ENCODE results near the gene FASTKD1.
"Not testable (repeated sequence)": the region's sequence is repeated elsewhere in the genome, so short reads cannot be mapped to it uniquely, and the experiment has no call there.

Gene FASTKD1

GRCh38 chr2:169599568-169599967 lies 25.9 kb upstream of the FASTKD1 start:
- no peak for TF ChIP-seq ZNF274 (IDR thresholded peaks at IDR 0.05; ENCODE audit: low read depth, low read length)
- no peak for TF ChIP-seq SUZ12 (IDR thresholded peaks at IDR 0.05; ENCODE audit: extremely low read depth, insufficient read depth, insufficient read length)
- no peaks in the 10 kb centered on the region for H3K4me1 ChIP-seq (ENCODE audit: insufficient read depth, insufficient read length)
- H3K9ac ChIP-seq (ENCODE audit: insufficient read length, low read depth): no peak overlapping the region
- DNase-seq (ENCODE audit: low read depth, low spot score): no peak
- peaks cover 11% of the 10 kb centered on the region for H3K36me3 ChIP-seq (ENCODE audit: insufficient read depth, insufficient read length, low read length)
- no peaks in the 10 kb centered on the region for H3K27me3 ChIP-seq (ENCODE audit: insufficient read depth, insufficient read length)
- no peak overlapping the region for H3K4me3 ChIP-seq (ENCODE audit: insufficient read length, low read depth)
- no peaks in the 10 kb centered on the region for H3K9me3 ChIP-seq (ENCODE audit: insufficient read depth, low read length)

DNA sequence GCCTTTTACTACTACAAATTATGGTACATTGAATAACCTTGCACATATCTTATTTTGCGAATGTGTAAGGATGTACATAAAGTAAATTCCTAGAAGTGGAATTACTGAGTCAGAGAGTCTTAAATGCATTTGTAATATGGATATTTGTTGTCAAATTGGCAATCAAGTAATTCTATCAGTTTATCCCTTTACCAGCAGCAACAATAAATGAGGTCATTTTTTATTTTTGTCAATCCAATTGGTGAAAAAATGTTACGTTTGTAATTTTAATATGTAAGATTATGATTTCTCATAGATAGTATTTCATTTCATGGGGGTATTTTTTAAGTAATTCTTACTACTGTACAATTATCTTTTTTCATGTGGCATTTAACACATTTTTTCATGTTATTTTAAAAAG lies 25.3 kb upstream of the FASTKD1 start:
- no peak for TF ChIP-seq YY1 (IDR thresholded peaks at IDR 0.05; ENCODE audit: insufficient read depth, insufficient read length)
- no peak for TF ChIP-seq SUZ12 (IDR thresholded peaks at IDR 0.05; ENCODE audit: extremely low read depth, insufficient read depth, insufficient read length)
- no peak for TF ChIP-seq ZNF274 (IDR thresholded peaks at IDR 0.05; ENCODE audit: low read depth, low read length)
- no peak for DNase-seq (ENCODE audit: low read depth, low spot score)
- H3K27me3 ChIP-seq (ENCODE audit: insufficient read depth, insufficient read length): no peaks in the 10 kb centered on the region
- H3K9ac ChIP-seq (ENCODE audit: insufficient read length, low read depth): no peak overlapping the region
- H3K4me3 ChIP-seq (ENCODE audit: insufficient read length, low read depth): no peak overlapping the region
- H3K4me1 ChIP-seq (ENCODE audit: insufficient read depth, insufficient read length): no peaks in the 10 kb centered on the region
- H3K9me3 ChIP-seq (ENCODE audit: insufficient read depth, low read length): no peaks in the 10 kb centered on the region
- peaks cover 6% of the 10 kb centered on the region for H3K36me3 ChIP-seq (ENCODE audit: insufficient read depth, insufficient read length, low read length)

DNA sequence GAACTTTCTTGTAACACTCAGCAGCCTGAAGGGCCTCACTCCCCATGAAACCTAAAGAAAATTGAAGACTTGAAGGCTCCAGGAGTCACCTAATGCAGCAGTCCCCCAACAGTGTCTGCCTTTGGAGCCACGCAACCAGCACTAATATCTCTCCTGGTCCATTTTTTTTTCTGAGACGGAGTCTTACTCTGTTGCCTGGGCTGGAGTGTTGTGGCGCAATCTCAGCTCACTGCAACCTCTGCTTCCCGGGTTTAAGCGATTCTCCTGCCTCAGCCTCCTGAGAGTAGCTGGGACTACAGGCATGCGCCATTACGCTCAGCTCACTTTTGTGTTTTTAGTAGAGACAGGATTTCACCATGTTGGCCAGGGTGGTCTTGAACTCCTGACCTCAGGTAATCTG lies 22.9 kb upstream of the FASTKD1 start:
- H3K27me3 ChIP-seq (ENCODE audit: insufficient read depth, insufficient read length); H3K4me3 ChIP-seq (ENCODE audit: insufficient read length, low read depth); DNase-seq (ENCODE audit: low read depth, low spot score); H3K4me1 ChIP-seq (ENCODE audit: insufficient read depth, insufficient read length); H3K36me3 ChIP-seq (ENCODE audit: insufficient read depth, insufficient read length, low read length); H3K9ac ChIP-seq (ENCODE audit: insufficient read length, low read depth); H3K9me3 ChIP-seq (ENCODE audit: insufficient read depth, low read length): not testable (repeated sequence)

- Histone ChIP-seq H3K27me3 (ENCODE audit: insufficient read depth, insufficient read length) (no peaks in the 10 kb centered on the region), H3K9me3 (ENCODE audit: insufficient read depth, low read length) (0 out of 2 replicates have a peak, but pooled peaks cover 5% of the 10 kb centered on the region), H3K4me1 (ENCODE audit: insufficient read depth, insufficient read length) (no peaks in the 10 kb centered on the region), H3K4me3 (ENCODE audit: insufficient read length, low read depth) (no peak overlapping the region), H3K9ac (ENCODE audit: insufficient read length, low read depth) (no peak overlapping the region), H3K36me3 (ENCODE audit: insufficient read depth, insufficient read length, low read length) (peaks cover 2% of the 10 kb centered on the region)
- no peak for DNase-seq (ENCODE audit: low read depth, low spot score)
- TF ChIP-seq ZNF274 (IDR thresholded peaks at IDR 0.05; ENCODE audit: low read depth, low read length): no peak
- no peak for TF ChIP-seq SUZ12 (IDR thresholded peaks at IDR 0.05; ENCODE audit: extremely low read depth, insufficient read depth, insufficient read length)
- TF ChIP-seq YY1 (IDR thresholded peaks at IDR 0.05; ENCODE audit: insufficient read depth, insufficient read length): no peak
Measured at GRCh38 chr2:169590804-169591203, 17.1 kb upstream of the FASTKD1 start.

- Histone ChIP-seq H3K4me1 (ENCODE audit: insufficient read depth, insufficient read length) (no peaks in the 10 kb centered on the region), H3K9me3 (ENCODE audit: insufficient read depth, low read length) (peaks cover 16% of the 10 kb centered on the region), H3K9ac (ENCODE audit: insufficient read length, low read depth) (peak overlapping the region; percentile 80), H3K27me3 (ENCODE audit: insufficient read depth, insufficient read length) (no peaks in the 10 kb centered on the region), H3K4me3 (ENCODE audit: insufficient read length, low read depth) (peak overlapping the region; percentile 96), H3K36me3 (ENCODE audit: insufficient read depth, insufficient read length, low read length) (peaks cover 2% of the 10 kb centered on the region)
- DNase-seq (ENCODE audit: low read depth, low spot score): no peak
- TF ChIP-seq YY1 (IDR thresholded peaks at IDR 0.05; ENCODE audit: insufficient read depth, insufficient read length) (no peak), SUZ12 (IDR thresholded peaks at IDR 0.05; ENCODE audit: extremely low read depth, insufficient read depth, insufficient read length) (no peak), ZNF274 (IDR thresholded peaks at IDR 0.05; ENCODE audit: low read depth, low read length) (no peak)
Measured at GRCh38 chr2:169585673-169586072, 12.0 kb upstream of the FASTKD1 start.

- DNase-seq (ENCODE audit: low read depth, low spot score): peak; percentile 87
- TF ChIP-seq SUZ12 (IDR thresholded peaks at IDR 0.05; ENCODE audit: extremely low read depth, insufficient read depth, insufficient read length) (no peak), YY1 (IDR thresholded peaks at IDR 0.05; ENCODE audit: insufficient read depth, insufficient read length) (peak; percentile 81)
- H3K4me1 ChIP-seq (ENCODE audit: insufficient read depth, insufficient read length): no peaks in the 10 kb centered on the region
Measured at GRCh38 chr2:169584005-169584877, 10.6 kb upstream of the FASTKD1 start, which contains the start of gene PPIG. TSS of gene PPIG (plus strand) at chr2:169584351. CDS start at chr2:169604042, 19,691 bp downstream.

GRCh38 chr2:169583518-169583917 lies 9.9 kb upstream of the FASTKD1 start:
- Histone ChIP-seq H3K4me3 (ENCODE audit: insufficient read length, low read depth) (no peak overlapping the region), H3K9ac (ENCODE audit: insufficient read length, low read depth) (no peak overlapping the region), H3K9me3 (ENCODE audit: insufficient read depth, low read length) (peaks cover 11% of the 10 kb centered on the region), H3K4me1 (ENCODE audit: insufficient read depth, insufficient read length) (no peaks in the 10 kb centered on the region), H3K36me3 (ENCODE audit: insufficient read depth, insufficient read length, low read length) (peaks cover 2% of the 10 kb centered on the region), H3K27me3 (ENCODE audit: insufficient read depth, insufficient read length) (no peaks in the 10 kb centered on the region)
- DNase-seq (ENCODE audit: low read depth, low spot score): no peak
- TF ChIP-seq ZNF274 (IDR thresholded peaks at IDR 0.05; ENCODE audit: low read depth, low read length) (no peak), YY1 (IDR thresholded peaks at IDR 0.05; ENCODE audit: insufficient read depth, insufficient read length) (no peak), SUZ12 (IDR thresholded peaks at IDR 0.05; ENCODE audit: extremely low read depth, insufficient read depth, insufficient read length) (no peak)

More at GRCh38 chr2:169584005-169584877, 10.6 kb upstream of the FASTKD1 start, which contains the start of gene PPIG:
- no peaks in the 10 kb centered on the region for H3K27me3 ChIP-seq (ENCODE audit: insufficient read depth, insufficient read length)
- peak within 1 kb of the TSS; percentile 93 for H3K9ac ChIP-seq (ENCODE audit: insufficient read length, low read depth)
- peaks cover 2% of the 10 kb centered on the region for H3K36me3 ChIP-seq (ENCODE audit: insufficient read depth, insufficient read length, low read length)
- H3K9me3 ChIP-seq (ENCODE audit: insufficient read depth, low read length): peaks cover 11% of the 10 kb centered on the region
- peak within 1 kb of the TSS; percentile 96 for H3K4me3 ChIP-seq (ENCODE audit: insufficient read length, low read depth)

- not testable (repeated sequence) for H3K4me3 ChIP-seq (ENCODE audit: insufficient read length, low read depth); DNase-seq (ENCODE audit: low read depth, low spot score); H3K36me3 ChIP-seq (ENCODE audit: insufficient read depth, insufficient read length, low read length); H3K27me3 ChIP-seq (ENCODE audit: insufficient read depth, insufficient read length); H3K4me1 ChIP-seq (ENCODE audit: insufficient read depth, insufficient read length); H3K9ac ChIP-seq (ENCODE audit: insufficient read length, low read depth)
- peaks cover 11% of the 10 kb centered on the region for H3K9me3 ChIP-seq (ENCODE audit: insufficient read depth, low read length)
Measured at GRCh38 chr2:169582552-169583266, 9.0 kb upstream of the FASTKD1 start.
